M059J (cell line): Measurements from ENCODE around the gene GOLGA6L6. TPM values are rescaled to one million over a fixed set of nuclear protein-coding genes. Genes with fewer than 3 reads are reported as not detected.
"Not testable (repeated sequence)": the region's sequence is repeated elsewhere in the genome, so short reads cannot be mapped to it uniquely, and the experiment has no call there.

Experiments
- DNase-seq: peaks from one replicate; pipeline ENCODE4 v3.0.0-alpha.2; 2012; ENCODE audit warnings: low read depth
- total RNA-seq: library from RNA; depleted of rRNA; stranded (reverse); fragments of >200 nt; shearing (Covaris generic); gene quantifications from 2 replicates; pipeline ENCODE4 v1.2.3, GENCODE V29; 2014; rRNA removed

GOLGA6L6 gene, protein sequence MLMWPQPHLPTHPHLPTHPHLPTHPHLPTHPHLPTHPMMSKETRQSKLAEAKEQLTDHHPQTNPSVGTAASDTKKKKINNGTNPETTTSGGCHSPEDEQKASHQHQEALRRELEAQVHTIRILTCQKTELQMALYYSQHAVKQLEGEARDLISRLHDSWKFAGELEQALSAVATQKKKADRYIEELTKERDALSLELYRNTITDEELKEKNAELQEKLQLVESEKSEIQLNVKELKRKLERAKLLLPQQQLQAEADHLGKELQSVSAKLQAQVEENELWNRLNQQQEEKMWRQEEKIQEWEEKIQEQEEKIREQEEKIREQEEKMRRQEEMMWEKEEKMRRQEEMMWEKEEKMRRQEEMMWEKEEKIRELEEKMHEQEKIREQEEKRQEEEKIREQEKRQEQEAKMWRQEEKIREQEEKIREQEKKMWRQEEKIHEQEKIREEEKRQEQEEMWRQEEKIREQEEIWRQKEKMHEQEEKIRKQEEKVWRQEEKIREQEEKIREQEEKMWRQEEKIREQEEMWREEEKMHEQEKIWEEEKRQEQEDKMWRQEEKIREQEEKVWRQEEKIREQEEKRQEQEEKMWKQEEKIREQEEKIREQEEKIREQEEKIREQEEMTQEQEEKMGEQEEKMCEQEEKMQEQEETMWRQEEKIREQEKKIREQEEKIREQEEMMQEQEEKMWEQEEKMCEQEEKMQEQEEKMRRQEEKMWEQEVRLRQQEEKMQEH
- total RNA-seq = not detected in 2 replicates

DNA sequence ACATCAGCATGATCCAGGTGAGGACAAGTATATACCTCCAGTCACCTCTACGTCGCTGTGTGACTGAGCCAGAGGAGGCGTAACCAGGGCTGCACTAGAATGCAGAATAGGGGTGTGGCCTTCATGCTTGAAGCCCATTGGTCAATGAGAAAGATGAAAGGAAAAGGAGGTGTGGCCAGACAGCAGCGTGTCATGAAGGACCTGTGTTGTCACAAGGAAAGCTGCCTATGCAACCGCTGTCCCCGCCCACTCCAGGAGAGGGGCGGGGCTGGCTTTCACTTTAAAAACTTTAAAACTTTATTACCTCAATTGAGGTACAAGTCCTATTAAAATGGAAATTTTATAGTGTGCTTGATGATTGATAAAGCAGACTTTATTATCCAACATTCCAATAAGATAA lies at the start of gene GOLGA6L6:
Gene GOLGA6L6, minus strand, starts transcription at position 101 of the 400 bp plus-strand sequence. Its CDS starts 91 bp downstream, at position 10.
- DNase-seq = not testable (repeated sequence)

DNA sequence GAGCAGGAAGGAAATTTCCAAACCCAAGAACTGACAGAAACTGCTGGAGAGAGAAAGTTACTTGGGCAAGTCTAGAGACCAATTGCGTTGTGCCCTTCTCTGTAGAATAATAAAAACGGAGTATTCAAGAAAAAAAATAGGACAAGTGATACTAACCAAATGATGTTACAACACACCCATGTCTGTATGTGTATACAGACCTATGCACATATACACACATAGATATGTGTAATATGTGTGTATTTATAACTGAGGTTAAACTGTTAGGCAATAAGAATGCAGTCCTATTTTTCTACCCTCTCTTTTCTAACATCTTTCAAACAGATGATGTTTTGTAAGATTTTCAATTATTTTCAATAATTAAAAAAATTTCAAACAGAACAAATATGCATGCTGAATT lies 48.5 kb upstream of the GOLGA6L6 start:
- DNase-seq = not testable (repeated sequence)

DNA sequence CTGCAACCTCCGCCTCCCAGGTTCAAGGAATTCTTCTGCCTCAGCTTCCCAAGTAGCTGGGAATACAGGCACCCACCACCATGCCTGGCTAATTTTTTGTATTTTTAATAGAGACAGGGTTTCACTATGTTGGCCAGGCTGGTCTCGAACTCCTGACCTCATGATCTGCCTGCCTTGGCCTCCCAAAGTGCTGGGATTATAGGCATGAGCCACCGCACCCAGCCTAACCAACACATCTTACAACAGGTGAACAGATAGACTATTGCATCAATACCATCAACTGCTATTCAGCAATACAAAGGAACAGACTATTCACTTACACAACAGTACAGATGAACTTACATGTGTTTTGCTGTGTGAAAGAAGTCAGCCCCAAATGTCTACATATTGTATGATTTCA lies 45.2 kb upstream of the GOLGA6L6 start:
- not testable (repeated sequence) for DNase-seq

DNA sequence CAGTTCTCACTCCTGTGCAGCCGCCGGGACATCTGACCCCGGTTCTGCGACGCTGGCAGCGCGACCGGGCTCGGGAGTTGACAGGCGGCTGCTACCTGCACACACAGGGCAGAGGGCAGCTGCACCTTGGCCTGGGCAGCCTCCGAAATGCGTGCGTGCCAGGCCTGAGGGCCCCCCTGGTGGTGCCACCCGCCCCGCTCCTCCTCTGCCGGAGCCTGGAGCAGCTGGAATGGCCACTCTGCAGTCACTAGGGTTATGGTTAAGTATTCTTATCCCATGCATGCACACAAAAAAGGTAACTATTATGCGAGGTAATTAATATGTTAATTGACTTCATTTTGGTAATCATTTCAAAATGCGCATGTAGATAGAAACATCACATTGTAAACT lies 41.1 kb upstream of the GOLGA6L6 start:
- DNase-seq = not testable (repeated sequence)

DNA sequence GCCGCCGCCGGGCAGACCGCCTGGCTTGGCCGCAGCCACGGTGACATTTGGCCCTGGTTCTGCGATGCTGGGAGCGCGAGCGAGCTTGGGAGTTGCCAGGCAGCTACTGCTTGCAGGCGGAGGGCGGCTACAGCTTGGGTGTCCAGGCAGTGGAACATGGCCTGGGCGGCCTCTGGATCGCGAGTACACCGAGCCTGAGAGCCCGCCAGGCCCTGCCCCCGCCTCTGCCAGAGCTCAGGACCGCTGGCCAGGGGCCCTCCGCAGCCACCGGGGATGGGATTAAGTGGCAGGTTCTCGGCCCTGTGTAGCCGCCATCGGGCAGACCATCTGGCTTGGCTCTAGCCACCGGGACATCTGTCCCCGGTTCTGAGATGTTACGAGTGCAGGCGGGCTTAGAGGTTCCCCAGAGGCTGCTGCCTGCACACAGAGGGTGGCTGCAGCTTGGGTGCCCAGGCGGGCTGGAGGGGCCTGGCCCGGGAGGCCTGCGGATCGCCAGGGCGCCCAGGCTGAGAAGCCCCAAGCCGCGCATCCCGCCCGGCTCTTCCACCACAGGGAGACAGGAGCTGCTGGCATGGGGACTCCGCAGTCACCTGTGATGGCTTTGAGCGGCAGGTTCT lies 40.6 kb upstream of the GOLGA6L6 start:
- DNase-seq = not testable (repeated sequence)

DNA sequence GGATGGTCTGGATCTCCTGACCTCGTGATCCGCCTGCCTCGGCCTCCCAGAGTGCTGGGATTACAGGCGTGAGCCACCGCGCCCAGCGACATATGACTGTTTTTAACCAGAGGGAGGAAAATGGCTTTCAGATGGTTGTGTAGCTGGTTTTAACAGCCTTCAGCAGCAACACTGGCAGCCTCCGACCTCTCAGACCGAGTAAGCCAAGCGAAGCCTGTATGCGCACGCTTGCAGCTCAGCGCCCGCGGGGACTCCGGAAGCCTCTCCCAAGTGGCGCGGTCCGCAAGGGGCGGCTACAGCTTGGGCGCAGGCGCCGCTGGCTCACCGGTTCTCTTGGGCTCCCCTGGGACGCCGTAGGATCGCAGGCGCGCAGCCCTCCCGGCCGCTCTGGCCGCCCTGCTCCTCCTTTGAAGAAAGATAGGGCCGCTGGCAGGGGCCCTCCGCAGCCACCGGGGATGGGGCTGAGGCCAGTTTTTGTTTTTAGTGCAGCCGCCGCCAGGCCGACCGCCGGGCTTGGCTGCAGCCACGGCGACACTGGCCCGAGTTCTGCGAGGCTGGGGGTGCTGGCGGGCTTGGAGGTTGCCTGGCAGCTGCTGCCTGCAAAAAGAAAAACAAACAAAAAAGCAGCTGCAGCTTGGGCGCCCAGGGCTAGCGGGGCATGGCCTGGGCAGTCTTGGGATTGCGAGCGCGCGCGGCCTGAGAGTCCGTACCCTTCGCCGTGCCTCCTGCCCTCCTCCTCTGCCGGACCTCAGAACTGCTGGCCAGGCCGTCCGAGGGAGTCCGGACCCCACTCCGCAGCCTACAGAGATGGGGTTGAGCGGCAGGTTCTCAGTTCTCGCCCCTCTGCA lies 39.9 kb upstream of the GOLGA6L6 start:
- DNase-seq = not testable (repeated sequence)

DNA sequence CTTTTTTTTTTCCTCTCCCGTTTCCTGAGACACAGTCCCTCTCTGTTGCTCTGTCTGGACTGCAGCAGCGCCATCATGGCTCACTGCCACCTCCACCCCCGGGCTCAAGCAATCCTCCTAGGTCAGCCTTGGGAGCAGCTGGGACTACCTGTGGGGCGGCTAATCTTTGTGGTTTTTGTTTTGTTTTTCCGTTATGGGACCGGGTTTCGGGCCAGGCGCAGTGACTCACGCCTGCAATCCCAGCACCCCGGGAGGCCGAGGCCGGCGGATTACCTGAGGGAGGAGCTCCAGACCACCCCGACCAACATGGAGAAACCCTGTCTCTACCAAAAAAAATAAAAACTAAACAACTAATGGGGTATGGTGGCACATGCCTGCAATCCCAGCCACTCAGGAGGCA lies 38.1 kb upstream of the GOLGA6L6 start:
- DNase-seq = not testable (repeated sequence)

DNA sequence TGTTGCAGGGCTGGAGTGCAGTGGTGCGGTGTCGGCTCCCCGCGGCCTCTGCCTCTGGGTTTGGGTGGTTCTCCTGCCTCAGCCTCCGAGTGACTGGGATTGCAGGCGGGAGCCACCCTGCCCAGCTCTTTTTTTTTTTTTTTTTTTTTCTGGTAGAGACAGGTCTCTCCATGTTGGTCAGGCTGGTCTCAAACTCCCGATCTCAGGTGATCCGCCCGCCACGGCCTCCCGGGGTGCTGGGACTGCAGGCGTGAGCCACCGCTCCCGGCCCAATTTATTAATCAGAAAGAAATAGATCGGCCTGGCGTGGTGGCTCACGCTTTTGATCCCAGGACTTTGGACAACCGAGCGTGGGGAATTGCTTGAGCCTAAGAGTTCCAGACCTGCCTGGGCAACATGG lies 9.7 kb upstream of the GOLGA6L6 start:
- not testable (repeated sequence) for DNase-seq

DNA sequence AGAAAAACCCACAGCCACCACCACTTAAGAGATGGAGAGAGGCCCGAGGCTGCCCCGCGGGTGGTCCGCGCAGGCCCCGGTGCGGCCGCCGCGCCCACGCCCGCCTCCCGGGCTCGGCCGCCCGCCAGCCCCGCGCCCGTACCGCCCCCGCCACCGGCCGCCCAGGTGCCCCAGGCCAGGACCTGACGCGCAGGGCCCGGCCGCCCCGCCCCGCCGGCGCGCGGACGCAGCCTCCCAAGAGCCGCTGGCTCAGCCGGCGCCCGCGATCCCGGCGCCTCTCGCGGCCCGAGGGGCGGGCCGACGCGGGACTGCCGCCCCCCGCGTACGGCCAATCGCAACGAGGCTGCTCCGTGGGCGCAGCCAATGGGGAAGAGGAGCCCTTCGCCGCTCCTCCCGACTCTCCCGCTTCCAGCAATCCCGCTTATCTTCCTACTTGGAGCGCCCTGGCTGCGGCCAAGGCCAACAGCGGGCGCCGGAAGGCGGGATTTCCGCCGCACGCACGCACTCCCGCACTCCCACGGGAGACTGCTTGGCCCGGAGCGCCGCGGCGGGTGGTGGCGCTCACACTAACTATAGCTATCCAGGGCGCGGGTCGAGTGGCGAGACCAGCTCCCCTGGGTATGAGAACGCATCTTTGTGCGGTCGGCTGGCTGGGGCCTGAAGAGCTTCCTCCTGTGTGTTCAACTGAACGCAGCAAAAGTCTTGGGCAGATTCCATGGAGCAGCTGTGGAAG lies 35.5 kb downstream of the GOLGA6L6 start:
- DNase-seq = not testable (repeated sequence)

DNA sequence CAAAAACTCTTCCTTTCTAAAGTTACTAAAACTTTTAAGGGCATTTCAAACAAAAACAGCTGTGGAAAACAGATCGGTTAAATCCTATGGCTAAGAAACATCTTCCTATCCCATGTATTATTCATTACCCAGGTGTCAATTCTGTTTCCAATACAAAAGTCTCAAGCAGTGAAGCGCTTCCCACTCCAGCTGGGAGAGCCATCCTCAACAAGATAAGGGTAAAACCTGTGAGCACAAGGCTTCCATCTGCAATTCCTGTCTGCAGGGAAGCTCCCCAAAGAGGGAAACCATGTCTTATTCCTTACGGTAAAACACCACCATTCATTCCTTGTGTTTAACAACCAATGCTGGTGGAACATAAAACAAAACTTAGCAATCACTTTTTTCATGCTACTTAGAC lies 38.8 kb downstream of the GOLGA6L6 start:
- DNase-seq = not testable (repeated sequence)

DNA sequence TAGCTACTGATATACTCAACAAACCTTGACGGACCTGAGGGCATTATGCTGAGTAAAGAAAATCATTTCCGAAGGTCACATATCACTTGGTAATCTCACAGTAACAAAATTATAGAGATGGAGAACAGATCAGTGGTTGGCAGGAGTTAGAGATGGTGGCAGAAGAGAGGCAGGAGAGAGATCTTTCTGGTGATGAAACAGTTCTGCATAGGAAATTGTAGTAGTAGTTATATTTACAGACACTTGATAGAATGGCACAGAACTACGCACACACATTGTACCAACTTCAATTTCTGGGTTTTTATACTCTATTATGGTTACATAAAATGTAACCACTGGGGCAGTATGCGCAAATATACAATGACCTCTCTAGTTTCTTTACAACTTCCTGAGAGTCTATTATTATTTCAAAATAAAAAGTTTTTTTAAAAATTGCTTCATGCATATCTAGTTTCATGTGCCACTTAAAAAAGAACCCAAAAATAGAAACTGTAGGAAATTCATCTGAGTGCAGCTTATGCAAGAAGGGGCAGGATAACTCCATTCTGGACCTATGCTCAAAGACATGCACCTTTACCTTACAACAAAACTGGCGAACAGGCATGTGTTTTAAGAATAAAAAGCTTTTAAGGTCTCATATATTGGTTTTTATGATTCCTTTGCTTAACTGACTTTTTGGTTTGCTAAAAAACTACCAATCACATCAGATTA lies 39.9 kb downstream of the GOLGA6L6 start:
- not testable (repeated sequence) for DNase-seq

DNA sequence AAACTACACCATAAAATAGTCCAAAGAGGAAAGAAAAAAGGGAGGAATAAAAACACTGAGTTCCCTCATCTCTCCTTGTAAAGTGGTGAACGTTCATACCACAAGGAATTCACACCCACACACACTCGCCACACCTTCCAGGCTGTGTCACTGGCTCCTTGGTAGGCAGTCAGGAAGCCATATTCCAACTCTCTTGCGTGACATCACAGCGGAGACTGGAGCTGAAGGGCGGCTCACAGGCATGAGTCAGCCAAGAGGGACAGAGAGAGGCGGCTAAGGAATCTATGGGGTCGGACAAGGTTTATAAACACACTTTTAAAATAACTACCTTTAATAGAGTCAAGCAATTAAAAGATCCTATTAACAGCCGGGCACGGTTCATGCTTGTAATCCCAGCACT lies 43.8 kb downstream of the GOLGA6L6 start:
- DNase-seq = peak; percentile 2

DNA sequence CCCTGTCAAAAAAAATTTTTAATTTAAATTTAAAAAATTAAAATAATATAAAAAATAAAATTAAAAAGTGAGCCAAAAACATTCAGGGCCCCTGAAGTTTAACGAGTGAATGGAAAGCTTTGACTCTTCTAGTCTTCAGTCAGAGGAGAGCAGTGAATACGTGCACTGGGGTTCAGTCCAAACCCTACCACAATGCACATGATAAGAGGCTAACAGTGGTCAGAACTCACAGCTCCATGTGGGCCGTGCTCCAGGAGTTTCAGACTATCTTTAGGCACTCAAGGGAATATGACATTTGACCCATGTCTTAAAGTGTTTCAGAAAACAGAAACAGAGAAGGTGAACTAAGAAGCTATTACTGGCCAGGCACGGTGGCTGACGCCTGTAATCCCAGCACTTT lies 48.6 kb downstream of the GOLGA6L6 start:
- DNase-seq = not testable (repeated sequence)

DNA sequence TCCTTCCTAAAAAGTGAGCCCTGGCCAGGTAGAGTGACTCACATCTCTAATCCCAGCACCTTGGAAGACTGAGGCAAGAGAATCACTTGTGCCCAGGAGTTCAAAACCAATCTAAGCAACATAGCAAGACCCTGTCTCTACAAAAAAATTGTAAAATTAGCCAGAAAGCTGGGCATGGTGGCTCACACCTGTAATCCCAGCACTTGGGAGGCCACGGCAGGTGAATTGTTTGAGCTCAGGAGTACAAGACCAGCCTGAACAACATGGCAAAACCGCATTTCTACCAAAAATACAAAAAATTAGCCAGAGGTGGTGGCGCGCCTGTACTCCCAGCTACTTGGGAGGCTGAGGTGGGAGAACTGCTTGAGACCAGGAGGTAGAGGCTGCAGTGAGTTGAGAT lies 49.0 kb downstream of the GOLGA6L6 start:
- DNase-seq = not testable (repeated sequence)

DNA sequence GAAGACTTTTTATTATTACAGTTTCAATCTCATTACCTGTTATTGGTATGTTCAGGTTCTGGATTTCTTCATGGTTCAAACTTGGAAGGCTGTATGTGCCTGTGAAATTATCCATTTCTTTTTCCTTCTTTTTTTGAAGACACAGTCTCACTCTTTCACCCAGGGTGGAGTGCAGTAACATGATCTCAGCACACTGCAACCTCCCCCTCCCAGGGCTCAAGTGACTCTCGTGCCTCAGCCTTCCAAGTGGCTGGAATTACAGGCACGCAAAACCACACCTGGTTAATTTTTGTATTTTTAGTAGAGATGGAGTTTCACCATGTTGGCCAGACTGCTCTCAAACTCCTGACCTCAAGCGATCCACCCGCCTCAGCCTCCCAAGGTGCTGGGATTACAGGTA lies 52.3 kb downstream of the GOLGA6L6 start:
- DNase-seq = not testable (repeated sequence)
